Measurements from ENCODE around the gene RBM5. TPM values are rescaled to one million over a fixed set of nuclear protein-coding genes. Genes with fewer than 3 reads are reported as not detected.

The RBM5 gene
- total and polyA plus RNA-seq, 10 of the 15 experiments (the other 5 are each of a cell fraction or from before 2014, with no cell fraction given): 35.1 to 347 (median 111) TPM

- FAIRE-seq (no peak), DNase-seq (ENCODE audit: low read depth, low spot score) (no peak), ATAC-seq (no peak)
- H3K27me3 ChIP-seq (replicated peaks in 1 of 2; ENCODE audit: control insufficient read depth in 2 of 2, insufficient read depth in 2 of 2, low read length in 1 of 2): no peaks in the 10 kb centered on the region
- H3K4me1 ChIP-seq (ENCODE audit: control insufficient read depth, insufficient read depth, low read length): no peaks in the 10 kb centered on the region; the same call in 1 of the 2 replicates
- ChIA-PET CTCF (interaction anchor here (1.1 to 3.8 kb wide), 11 partner anchors 15 to 152 kb away, joined by 3 to 20 read pairs (median 5); partner anchors contain the start of genes GNAT1 and RBM5), RAD21 (ENCODE audit: unreplicated experiment) (interaction anchor here (1.7 kb wide), 1 partner anchor 72 kb away, joined by 5 read pairs; the partner anchor contains the start of gene GNAT1), POLR2A (interaction anchor here (0.6 to 1.1 kb wide), 3 partner anchors 104 to 223 kb away, joined by 3 to 7 read pairs (median 4); partner anchors contain the start of gene GNAI2), SMC1A (ENCODE audit: uncharacterized antibody, unreplicated experiment) (interaction anchor here (0.8 to 1.5 kb wide), 3 partner anchors 31 to 315 kb away, joined by 3 to 4 read pairs (median 3); partner anchors contain the start of gene RBM5)
- no peak overlapping the region for H3K9ac ChIP-seq (ENCODE audit: control insufficient read depth, insufficient read depth, low read length)
- WGBS (ENCODE audit: insufficient coverage, insufficient replicate concordance, low lambda C conversion rate, missing lambda C conversion rate): 59% methylated on average over 3 of the region's 3 CpGs
- no peak overlapping the region for H3K27ac ChIP-seq (ENCODE audit: control insufficient read depth, insufficient read depth)
- no peak overlapping the region for H2AFZ ChIP-seq (ENCODE audit: control insufficient read depth, low read depth, low read length)
- no peaks in the 10 kb centered on the region for H3K9me3 ChIP-seq (replicated peaks; ENCODE audit: control insufficient read depth, insufficient read depth, low read length)
- BruUV-seq (replicated peaks): no TSS peak
- H3K79me2 ChIP-seq (ENCODE audit: control insufficient read depth, insufficient read depth, low read length): no peaks in the 10 kb centered on the region
- H3K4me2 ChIP-seq (ENCODE audit: control insufficient read depth, insufficient read depth): no peak overlapping the region
- no peak overlapping the region for H3K4me3 ChIP-seq
- in situ Hi-C loops (cut with MboI): loop anchor here (5.0 kb wide), 1 partner anchor 153 kb away; no protein-coding TSS in a partner anchor
- peaks cover 33 to 38% of the 10 kb centered on the region in 2 experiments for H3K36me3 ChIP-seq (ENCODE audit: control insufficient read depth in 2 of 2, insufficient read depth in 2 of 2, low read length in 1 of 2)
- intact Hi-C loops (cut with micrococcal nuclease; ENCODE audit: unreplicated experiment): no loop called here
- peaks cover 7% of the 10 kb centered on the region; the same call in 1 of the 2 replicates for H4K20me1 ChIP-seq (ENCODE audit: control insufficient read depth, insufficient read depth)
- TF ChIP-seq, protein P1, sequence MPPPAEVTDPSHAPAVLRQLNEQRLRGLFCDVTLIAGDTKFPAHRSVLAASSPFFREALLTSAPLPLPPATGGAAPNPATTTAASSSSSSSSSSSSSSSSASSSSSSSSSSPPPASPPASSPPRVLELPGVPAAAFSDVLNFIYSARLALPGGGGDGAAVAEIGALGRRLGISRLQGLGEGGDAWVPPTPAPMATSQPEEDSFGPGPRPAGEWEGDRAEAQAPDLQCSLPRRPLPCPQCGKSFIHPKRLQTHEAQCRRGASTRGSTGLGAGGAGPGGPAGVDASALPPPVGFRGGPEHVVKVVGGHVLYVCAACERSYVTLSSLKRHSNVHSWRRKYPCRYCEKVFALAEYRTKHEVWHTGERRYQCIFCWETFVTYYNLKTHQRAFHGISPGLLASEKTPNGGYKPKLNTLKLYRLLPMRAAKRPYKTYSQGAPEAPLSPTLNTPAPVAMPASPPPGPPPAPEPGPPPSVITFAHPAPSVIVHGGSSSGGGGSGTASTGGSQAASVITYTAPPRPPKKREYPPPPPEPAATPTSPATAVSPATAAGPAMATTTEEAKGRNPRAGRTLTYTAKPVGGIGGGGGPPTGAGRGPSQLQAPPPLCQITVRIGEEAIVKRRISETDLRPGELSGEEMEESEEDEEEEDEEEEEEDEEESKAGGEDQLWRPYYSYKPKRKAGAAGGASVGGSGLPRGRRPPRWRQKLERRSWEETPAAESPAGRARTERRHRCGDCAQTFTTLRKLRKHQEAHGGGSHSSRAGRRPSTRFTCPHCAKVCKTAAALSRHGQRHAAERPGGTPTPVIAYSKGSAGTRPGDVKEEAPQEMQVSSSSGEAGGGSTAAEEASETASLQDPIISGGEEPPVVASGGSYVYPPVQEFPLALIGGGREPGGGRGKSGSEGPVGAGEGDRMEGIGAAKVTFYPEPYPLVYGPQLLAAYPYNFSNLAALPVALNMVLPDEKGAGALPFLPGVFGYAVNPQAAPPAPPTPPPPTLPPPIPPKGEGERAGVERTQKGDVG (CRISPR knock-in tag; IDR thresholded peaks at IDR 0.05): no peak
- TF ChIP-seq RELA (IDR thresholded peaks at IDR 0.05; ENCODE audit: borderline replicate concordance, partially characterized antibody) (no peak), KLF5 (IDR thresholded peaks at IDR 0.05; ENCODE audit: partially characterized antibody) (no peak), POLR2AphosphoS2 (IDR thresholded peaks at IDR 0.05; ENCODE audit: low read depth, low read length) (no peak), GATAD2B (conservative IDR thresholded peaks at IDR 0.05; ENCODE audit: low read depth) (no peak), NKRF (conservative IDR thresholded peaks at IDR 0.05) (no peak), POU2F2 (IDR thresholded peaks at IDR 0.05; ENCODE audit: borderline replicate concordance, low read depth, low read length) (no peak), TCF3 (IDR thresholded peaks at IDR 0.05; ENCODE audit: borderline replicate concordance, insufficient read depth, low read depth, low read length) (no peak), ZNF592 (IDR thresholded peaks at IDR 0.05) (no peak), JUNB (IDR thresholded peaks at IDR 0.05) (no peak), BRCA1 (IDR thresholded peaks at IDR 0.05; ENCODE audit: low read depth, low read length) (no peak), NR2C2 (IDR thresholded peaks at IDR 0.05; ENCODE audit: borderline replicate concordance, control insufficient read depth, insufficient read length, low read depth) (no peak)
- TF ChIP-seq, protein P2, sequence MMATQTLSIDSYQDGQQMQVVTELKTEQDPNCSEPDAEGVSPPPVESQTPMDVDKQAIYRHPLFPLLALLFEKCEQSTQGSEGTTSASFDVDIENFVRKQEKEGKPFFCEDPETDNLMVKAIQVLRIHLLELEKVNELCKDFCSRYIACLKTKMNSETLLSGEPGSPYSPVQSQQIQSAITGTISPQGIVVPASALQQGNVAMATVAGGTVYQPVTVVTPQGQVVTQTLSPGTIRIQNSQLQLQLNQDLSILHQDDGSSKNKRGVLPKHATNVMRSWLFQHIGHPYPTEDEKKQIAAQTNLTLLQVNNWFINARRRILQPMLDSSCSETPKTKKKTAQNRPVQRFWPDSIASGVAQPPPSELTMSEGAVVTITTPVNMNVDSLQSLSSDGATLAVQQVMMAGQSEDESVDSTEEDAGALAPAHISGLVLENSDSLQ (IDR thresholded peaks at IDR 0.05): no peak
Measured at GRCh38 chr3:50119786-50120185, 31.1 kb downstream of the RBM5 start.
